ENCODE data around the gene ARL3. TPM values are rescaled to one million over a fixed set of nuclear protein-coding genes. Genes with fewer than 3 reads are reported as not detected.
"Not testable (repeated sequence)": the region's sequence is repeated elsewhere in the genome, so short reads cannot be mapped to it uniquely, and the experiment has no call there.

ARL3 gene
- total RNA-seq (2014; rRNA removed; shearing (Covaris generic); ENCODE audit: low replicate concordance) = 2.3 and 6.6 TPM in 2 replicates

GRCh38 chr10:102713814-102714620 is at the start of gene ARL3:
TSS of gene ARL3 (minus strand) at chr10:102714397. CDS start at chr10:102714275, 122 bp downstream.
- Histone ChIP-seq H3K27me3 (no peaks in the 10 kb centered on the region), H3K9me3 (no peaks in the 10 kb centered on the region), H3K36me3 (peaks cover 2% of the 10 kb centered on the region; the same call in 1 of the 2 replicates), H3K4me3 (peak within 1 kb of the TSS; percentile 90)
- DNase-seq = peak; percentile 99

GRCh38 chr10:102763037-102763607 is 48.9 kb upstream of the ARL3 start:
- H3K4me3 ChIP-seq = no peak overlapping the region
- peaks cover 5% of the 10 kb centered on the region for H3K36me3 ChIP-seq
- DNase-seq = no peak
- no peaks in the 10 kb centered on the region for H3K27me3 ChIP-seq
- no peaks in the 10 kb centered on the region for H3K9me3 ChIP-seq

DNA sequence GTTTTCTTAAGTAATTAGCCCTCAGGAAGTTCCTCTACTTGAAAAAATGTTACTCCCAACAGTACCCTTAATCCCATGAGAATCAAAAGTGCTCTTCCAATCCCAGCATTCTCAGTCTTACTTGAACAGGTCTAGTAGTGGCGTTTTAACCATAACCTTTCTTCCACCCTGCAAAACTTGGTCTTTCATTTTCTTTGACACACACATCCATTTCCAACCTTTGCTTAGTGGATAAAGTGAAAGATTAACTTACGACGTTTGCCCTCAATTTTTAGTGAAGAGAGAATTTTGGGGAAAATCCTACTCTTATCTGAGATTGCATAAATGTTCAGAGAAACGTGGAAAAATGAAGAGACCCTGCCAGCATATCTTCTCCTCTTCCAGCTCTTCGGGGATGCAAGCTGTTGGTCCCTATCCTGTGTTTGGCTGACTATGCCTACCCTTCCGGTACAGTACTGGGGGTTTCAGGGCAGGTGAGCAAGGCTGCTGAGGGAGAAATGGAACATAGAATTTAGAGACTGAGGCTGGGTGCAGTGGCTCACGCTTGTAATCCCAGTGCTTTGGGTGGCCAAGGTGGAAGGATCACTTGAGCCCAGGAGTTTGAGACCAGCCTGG is 48.3 kb upstream of the ARL3 start:
- peaks cover 5% of the 10 kb centered on the region for H3K36me3 ChIP-seq
- H3K9me3 ChIP-seq = no peaks in the 10 kb centered on the region
- no peaks in the 10 kb centered on the region for H3K27me3 ChIP-seq
- H3K4me3 ChIP-seq = no peak overlapping the region
- DNase-seq = no peak

- DNase-seq = no peak
- Histone ChIP-seq H3K9me3 (no peaks in the 10 kb centered on the region), H3K36me3 (peaks cover 5% of the 10 kb centered on the region), H3K27me3 (no peaks in the 10 kb centered on the region), H3K4me3 (no peak overlapping the region)
Observed at GRCh38 chr10:102761981-102762380, 47.8 kb upstream of the ARL3 start.

- Histone ChIP-seq H3K36me3 (peaks cover 7% of the 10 kb centered on the region), H3K9me3 (no peaks in the 10 kb centered on the region), H3K4me3 (no peak overlapping the region), H3K27me3 (no peaks in the 10 kb centered on the region)
- DNase-seq = no peak
Observed at GRCh38 chr10:102759497-102760210, 45.5 kb upstream of the ARL3 start.

GRCh38 chr10:102758933-102759262 is 44.7 kb upstream of the ARL3 start:
- not testable (repeated sequence) for H3K9me3 ChIP-seq, H3K36me3 ChIP-seq, DNase-seq, H3K27me3 ChIP-seq, H3K4me3 ChIP-seq

DNA sequence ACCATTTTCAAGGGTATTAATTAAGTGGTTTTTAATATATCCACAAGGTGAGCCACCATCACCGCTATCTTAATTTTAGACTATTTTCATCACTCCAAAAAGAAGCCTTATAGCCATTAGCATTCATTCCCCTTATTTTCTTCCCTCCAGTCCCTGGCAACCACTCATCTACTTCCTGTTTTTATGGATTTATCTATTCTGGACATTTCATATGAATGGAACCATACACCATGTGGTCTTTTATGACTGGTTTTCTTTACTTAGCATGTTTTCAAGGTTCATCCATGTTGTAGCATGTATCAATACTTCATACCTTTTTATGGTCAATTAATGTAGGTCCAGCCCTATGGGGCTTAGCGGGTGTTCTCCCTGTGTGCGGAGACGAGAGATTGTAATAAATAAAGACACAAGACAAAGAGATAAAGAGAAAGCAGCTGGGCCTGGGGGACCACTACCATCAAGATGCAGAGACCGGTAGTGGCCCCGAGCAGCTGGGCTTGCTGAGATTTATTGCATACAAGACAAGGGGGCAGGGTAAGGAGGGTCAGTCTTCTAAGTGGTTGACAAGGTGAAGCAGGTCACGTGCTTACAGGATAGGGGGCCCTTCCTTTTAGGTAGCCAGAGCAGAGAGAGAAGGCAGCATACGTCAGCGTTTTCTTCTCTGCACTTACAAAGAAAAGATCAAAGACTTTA is 44.2 kb upstream of the ARL3 start:
- Histone ChIP-seq H3K9me3 (no peaks in the 10 kb centered on the region), H3K36me3 (peaks cover 7% of the 10 kb centered on the region), H3K27me3 (no peaks in the 10 kb centered on the region), H3K4me3 (no peak overlapping the region)
- no peak for DNase-seq

DNA sequence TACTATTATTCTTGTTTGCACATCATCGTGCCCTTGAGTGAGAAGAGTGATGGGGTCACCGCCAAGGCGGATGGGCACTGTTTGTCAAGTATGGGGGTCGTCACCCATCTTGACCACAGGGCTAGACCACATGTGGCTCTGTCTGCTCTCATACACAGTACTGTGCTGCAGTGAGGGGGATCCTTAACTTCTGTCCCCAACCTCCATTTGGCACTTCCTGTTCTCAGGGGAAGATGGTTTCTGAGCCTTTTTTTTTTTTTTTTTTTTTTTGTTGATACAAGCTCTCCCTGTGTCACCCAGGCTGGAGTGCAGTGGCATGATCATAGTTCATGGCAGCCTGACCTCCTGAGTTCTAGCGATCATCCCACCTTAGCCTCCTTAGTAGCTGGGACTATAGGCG is 43.1 kb upstream of the ARL3 start:
- Histone ChIP-seq H3K27me3 (no peaks in the 10 kb centered on the region), H3K36me3 (peaks cover 7% of the 10 kb centered on the region), H3K4me3 (no peak overlapping the region), H3K9me3 (no peaks in the 10 kb centered on the region)
- DNase-seq = no peak

- H3K36me3 ChIP-seq = peaks cover 2% of the 10 kb centered on the region; the same call in 1 of the 2 replicates
- no peaks in the 10 kb centered on the region for H3K9me3 ChIP-seq
- H3K4me3 ChIP-seq = no peak overlapping the region
- H3K27me3 ChIP-seq = no peaks in the 10 kb centered on the region
- no peak for DNase-seq
Observed at GRCh38 chr10:102753718-102754117, 39.5 kb upstream of the ARL3 start.

DNA sequence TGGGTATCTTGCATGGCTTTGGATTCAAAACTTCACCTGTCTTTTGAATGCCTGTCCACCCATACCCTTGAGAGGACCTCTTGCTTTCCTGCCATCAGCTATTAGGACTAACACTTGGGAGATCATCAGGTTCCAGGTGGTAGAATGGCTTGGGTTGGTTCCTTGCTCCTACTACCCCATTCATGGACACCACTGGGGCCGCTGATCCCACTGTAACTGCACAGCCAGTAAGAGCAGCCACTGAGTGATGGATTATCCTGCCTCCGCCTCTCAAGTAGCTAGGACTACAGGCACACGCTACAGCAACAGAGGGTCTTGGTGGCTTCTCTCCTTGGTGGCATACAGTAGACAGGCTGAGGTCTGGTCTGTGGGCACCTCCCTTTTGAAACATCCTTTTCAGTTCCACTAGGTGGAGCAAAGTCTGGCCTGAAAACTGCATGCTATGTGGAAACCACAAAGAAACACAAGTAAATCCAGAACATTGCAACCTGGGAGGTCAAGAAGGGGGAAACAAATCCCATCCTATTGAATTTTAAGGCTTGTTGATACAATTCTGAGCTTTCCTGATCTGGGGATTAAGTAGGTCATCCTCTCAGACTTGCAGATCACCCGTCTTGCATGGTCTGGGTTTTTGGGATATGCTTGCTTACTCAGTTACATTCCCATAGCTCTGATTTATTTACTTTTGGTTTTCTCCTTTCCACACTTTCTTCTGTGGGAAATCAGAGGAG is 38.9 kb upstream of the ARL3 start:
- H3K9me3 ChIP-seq = no peaks in the 10 kb centered on the region
- no peak overlapping the region for H3K4me3 ChIP-seq
- peaks cover 2% of the 10 kb centered on the region; the same call in 1 of the 2 replicates for H3K36me3 ChIP-seq
- peak; percentile 7 for DNase-seq
- no peaks in the 10 kb centered on the region for H3K27me3 ChIP-seq

DNA sequence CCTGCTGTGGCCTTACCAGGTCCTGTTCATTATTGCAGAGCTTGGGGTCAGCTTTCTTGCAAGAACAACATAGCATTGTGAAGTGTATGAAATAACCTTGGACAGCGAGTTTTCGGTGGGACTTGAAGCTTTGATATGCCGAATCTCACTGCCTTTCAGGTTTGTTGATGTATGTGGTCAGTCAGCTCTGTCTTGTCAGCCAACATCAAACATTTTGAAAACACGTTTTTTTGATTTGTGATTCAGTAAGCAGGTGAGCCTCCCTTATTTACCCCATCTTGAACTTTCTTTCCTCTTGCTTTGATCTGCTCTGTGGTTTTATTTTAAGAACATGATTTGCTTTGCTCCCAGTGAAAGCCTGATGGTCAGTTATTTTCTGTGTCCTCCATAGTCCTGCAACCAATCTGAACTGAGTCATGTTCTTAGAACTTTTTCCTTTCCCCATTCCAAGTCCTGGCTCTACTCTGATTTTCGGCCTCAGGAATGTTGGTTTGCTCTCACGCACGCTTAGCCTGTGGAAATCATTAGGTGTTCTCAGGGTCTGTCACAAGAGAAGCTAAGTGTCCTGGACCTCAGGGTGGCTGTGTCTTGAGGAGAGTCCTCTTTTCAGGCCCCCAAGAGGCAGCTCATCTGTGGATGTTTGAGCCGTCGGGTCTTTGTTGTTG is 38.2 kb upstream of the ARL3 start:
- DNase-seq = no peak
- peaks cover 2% of the 10 kb centered on the region; the same call in 1 of the 2 replicates for H3K36me3 ChIP-seq
- no peaks in the 10 kb centered on the region for H3K27me3 ChIP-seq
- H3K9me3 ChIP-seq = no peaks in the 10 kb centered on the region
- no peak overlapping the region for H3K4me3 ChIP-seq

DNA sequence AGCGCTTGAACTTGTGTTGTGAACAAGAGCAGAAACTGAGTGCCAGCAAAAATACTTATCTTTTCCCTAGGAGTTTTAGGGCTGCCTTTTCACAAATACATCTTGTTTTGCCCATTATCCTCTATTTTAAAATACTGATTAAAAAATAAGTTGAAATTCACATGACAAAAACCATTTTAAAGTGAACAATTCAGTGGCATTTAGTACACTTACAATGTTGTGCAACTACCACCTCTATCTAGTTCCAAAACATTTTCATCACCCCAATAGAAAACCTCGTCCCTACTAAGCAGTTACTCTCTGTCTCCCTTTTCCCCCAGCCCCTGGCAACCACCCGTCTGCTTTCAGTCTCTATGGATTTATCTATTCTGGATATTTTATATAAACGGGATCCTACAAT is 31.0 kb upstream of the ARL3 start:
- Histone ChIP-seq H3K36me3 (no peaks in the 10 kb centered on the region), H3K27me3 (no peaks in the 10 kb centered on the region), H3K9me3 (no peaks in the 10 kb centered on the region), H3K4me3 (peak overlapping the region; percentile 83)
- DNase-seq = no peak

DNA sequence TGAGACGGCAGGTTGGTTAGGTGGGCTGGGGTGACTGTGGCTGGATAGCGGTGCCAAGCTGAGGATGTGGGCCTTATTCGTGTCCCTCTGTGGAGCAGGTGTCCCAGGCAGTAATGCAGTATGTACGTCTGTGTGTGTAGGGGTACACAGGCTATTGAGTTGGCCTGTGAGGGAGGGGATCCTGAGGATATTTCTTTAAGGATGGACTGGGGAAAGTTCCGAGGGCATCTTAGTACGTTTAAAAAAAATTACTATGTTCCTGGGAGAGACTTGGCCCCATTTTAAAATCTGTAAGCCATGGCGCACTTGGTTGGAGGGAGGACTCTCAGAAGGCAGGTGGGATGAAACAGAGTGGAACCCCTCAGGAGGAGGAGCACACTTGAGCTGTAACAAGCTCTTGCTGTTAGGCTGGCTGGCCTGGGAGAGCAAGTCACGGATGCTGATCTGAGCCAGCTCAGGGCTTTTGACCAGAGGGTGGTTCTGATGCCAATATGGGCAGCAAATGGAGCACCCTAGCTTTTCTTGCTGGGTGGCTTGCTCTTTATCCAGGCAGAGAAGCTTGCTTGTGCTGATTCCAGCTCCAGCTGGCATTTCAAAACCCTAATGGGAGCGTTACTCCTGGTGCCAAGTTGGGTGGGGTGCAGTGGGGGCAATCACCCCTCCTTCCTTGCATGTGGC is 30.3 kb upstream of the ARL3 start:
- DNase-seq = peak; percentile 28
- peak overlapping the region; percentile 83 for H3K4me3 ChIP-seq
- H3K27me3 ChIP-seq = no peaks in the 10 kb centered on the region
- no peaks in the 10 kb centered on the region for H3K36me3 ChIP-seq
- no peaks in the 10 kb centered on the region for H3K9me3 ChIP-seq

GRCh38 chr10:102743588-102744373 is 29.6 kb upstream of the ARL3 start, which contains the start of gene WBP1L:
TSS of gene WBP1L (plus strand) at chr10:102743948. CDS start at chr10:102744054, 106 bp downstream.
- no peaks in the 10 kb centered on the region for H3K36me3 ChIP-seq
- no peaks in the 10 kb centered on the region for H3K27me3 ChIP-seq
- H3K4me3 ChIP-seq = peak within 1 kb of the TSS; percentile 83
- DNase-seq = peak; percentile 95
- no peaks in the 10 kb centered on the region for H3K9me3 ChIP-seq
